B cell (primary cell): ENCODE data around the gene APOE.

ENCODE experiments used
- CTCF ChIP-seq: fragments of 200-600 bp; IDR thresholded peaks from one replicate; pipeline ENCODE4 v1.8.0; 2022; ENCODE audit warnings: antibody characterized with exemption, mild to moderate bottlenecking
- EZH2 ChIP-seq: IDR thresholded peaks from 2 replicates; pipeline ENCODE4 v1.6.1; 2012; ENCODE audit warnings: borderline replicate concordance, low read depth, mild to moderate bottlenecking, moderate library complexity, low read length; ENCODE audit not compliant: insufficient read depth, poor library complexity, severe bottlenecking

GRCh38 chr19:44908074-44908835, 2.7 kb downstream of the APOE start:
- TF ChIP-seq CTCF: no peak
- TF ChIP-seq EZH2: no peak
